GM12892 (cell line): ENCODE measurements around the gene CYP27C1.

Experiments used
- POLR2A ChIP-seq: IDR thresholded peaks from 2 replicates; pipeline ENCODE4 v1.6.1; 2011; ENCODE audit warnings: low read depth, low read length, control low read depth
- POLR2AphosphoS5 ChIP-seq: IDR thresholded peaks from 2 replicates; pipeline ENCODE4 v1.6.1; 2011; ENCODE audit warnings: low read depth, low read length, control low read depth
- TAF1 ChIP-seq: IDR thresholded peaks from 2 replicates; pipeline ENCODE4 v1.6.1; 2011; ENCODE audit warnings: low read depth, mild to moderate bottlenecking, control low read depth, low read length, borderline replicate concordance

- TF ChIP-seq POLR2A (no peak), TAF1 (no peak), POLR2AphosphoS5 (no peak)
Measured at GRCh38 chr2:127220102-127220767, at the start of gene CYP27C1.
